ENCODE data around the gene VWA5B1.

DNA sequence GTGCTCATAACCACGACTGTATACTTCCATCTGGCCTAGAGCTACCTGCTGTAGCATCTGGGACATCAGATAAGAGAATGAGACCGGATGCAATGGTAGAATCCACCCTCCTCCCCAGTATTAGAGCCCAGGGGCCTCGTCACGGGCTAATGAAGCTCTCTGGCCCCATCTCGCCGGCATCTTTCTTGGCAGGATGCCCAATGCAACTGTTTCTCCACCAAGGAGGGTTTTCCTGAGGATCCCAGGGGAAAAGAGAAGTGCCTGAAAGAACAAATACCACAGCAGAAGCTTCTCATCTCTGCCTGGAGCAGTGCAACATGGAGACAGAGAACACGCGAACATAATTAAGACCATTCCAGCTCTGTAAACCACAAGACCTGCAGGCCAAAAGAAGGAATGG is 80.0 kb downstream of the VWA5B1 start:
- TF ChIP-seq CTCF (IDR thresholded peaks at IDR 0.05) (no peak), POLR2A (IDR thresholded peaks at IDR 0.05) (no peak)

Measured in prostate gland (tissue), 2 donors.